Measurements from ENCODE around the gene C14orf119.
A peak's percentile ranks its signal among the peaks of the same experiment; 100 is the strongest.

C14orf119 gene

DNA sequence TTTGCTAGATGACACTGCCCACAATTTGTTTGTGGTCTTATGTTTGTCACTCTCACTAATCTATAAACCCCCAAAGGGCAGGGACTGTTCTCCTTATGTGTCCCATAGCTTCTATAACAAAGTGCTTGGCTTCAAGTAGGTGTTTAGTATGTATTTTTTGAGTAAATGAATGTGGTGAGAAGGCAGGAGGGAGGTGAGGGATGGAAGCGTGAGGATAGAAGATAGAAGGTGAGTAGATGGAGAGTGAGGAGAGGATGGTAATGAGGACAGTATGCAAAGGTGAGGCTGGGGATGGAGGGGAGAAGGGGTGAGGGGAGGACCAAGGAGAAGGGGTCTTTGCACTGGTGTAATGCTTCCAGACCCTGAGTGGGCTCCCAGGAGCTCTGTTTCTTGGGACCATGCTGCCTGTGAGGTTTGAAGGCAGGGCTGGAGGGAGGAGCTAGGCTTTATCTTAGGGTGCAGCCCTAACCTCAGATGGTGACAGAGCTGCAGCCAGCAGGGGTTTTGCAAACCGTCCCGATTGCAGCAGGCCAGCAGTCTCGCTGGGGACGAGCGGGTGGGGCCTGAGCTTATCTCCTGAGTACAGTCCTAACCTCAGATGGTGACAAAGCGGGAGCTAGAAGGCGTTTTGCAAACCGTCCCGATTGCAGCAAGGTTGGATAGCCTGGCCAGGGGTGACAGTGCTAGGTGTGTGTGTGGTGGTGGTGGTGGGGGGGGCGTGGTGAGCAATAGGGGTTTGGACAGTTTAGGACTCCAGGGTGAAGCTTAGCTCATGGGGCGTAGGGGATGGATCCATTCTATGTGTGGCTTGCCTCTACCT lies 17.3 kb downstream of the C14orf119 start:
- DNase-seq, result no peak

DNA sequence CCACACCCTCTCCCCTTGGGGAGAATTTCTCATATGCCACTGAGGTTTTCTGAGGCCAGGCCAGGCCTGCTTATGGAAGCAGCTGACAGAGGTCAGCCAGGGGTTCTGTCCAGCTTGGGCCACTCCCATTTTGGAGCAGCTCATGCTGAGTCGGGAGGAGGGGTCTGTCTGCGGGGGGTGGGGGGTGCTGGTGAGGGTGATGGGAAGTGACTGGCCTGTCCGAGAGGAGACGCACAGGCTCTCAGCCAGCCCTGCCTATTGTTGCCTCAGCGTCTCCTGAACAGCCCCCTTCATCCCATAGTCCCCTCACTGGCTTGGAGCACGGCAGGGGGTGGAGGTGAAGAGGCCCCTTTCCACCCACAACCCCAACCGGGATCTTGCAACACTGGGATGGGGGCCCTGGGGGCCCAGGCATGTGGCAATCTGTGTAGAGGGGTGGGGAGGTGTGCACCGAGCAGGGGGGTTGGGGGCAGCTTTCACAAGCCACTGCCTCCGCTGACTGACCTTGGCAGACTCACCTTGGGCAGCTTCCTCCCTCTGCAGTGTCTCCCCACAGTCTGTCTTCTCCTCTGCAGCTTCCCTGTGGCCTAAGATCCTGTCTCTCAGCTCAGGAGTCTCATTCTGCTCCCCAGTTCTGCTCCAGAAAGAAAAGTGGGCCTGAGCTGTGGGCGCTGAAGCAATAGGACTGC lies 18.3 kb downstream of the C14orf119 start:
- DNase-seq, result no peak

DNA sequence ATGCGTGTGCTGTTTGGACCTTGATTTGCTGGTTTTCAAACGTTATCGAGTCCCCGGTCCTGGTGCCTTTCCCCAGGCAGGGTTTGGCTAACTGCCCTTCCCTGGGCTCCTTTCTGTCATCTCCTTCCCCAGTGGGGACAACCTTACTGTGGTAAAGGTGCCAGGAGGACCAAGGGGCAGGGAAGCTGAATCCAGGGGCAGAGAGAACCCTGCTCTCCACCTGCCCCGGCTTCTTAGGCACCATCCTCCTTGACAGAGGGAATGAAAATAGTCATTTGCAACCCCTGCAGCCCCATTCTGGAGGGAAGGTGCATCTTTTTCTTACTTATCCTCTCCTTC lies 18.8 kb downstream of the C14orf119 start:
- DNase-seq, result no peak

DNA sequence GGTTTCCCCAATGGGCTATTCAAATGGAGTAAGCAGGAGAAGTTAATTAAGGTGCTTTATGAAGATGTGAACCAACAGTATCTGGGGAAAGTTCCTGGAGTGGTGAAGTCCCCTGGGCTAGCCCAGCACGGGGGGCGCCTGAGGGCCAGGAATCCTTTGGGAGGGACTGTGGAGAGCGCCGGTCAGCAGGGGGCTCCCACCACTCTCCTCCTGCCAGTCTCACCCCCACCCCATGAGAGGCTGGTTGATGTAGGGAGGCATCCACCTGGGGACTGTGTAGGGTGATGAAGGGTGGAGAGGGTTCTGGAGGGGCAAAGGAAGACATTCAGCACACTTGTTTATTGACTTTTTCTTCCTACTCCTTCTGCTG lies 19.3 kb downstream of the C14orf119 start:
- DNase-seq, result no peak

DNA sequence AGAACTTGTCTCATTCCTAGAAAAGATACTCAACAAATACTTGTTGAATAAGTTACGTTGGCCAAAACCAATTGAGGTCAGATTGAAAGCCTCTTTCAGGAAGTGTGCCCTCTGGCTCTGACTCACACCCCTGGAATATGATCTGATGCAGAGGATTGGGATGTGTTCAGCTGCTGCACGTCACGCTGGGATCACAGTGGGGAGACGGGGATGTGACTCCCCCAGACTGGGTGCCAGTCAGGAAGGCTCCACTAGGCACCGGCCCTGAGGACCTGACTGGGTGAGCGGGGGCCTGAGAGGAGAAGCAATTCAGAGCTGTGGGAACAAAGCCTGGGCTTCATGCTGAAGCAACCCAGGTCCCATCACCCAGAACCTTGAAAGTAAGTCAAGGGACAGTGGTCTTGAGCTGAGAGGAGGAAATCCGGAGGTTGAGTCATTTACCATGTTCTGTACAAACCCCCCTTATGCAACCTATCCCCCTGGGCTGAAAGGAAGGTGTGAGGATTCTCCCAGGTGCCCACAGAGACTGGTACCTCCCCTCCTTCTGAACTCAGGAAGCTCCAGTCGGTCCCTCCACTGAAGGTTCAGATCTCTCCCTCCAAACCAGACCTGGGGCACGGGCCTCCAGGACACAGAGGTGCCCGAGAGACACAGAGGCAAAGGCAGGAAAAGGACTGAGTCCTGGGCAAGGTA lies 19.9 kb downstream of the C14orf119 start:
- no peak for DNase-seq

DNA sequence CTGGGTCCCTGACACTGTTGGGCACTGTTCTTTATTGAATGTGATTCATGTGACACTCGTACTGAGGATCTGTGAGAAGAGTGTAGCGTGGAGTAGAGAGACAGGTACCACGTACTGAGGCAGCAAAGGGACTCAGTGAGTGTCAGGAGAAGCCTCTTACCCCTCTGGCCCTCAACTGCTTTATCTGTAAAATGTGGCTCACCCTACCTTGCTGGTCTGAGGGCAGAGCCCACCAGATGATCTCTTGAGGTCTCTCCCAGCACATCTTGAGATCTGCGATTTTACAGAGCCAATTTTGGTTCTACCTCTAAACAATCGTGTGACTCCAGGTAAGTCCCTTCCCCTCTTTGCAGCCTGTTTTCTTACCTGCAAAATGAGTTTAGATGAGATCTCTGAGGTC lies 20.6 kb downstream of the C14orf119 start:
- DNase-seq, result no peak

DNA sequence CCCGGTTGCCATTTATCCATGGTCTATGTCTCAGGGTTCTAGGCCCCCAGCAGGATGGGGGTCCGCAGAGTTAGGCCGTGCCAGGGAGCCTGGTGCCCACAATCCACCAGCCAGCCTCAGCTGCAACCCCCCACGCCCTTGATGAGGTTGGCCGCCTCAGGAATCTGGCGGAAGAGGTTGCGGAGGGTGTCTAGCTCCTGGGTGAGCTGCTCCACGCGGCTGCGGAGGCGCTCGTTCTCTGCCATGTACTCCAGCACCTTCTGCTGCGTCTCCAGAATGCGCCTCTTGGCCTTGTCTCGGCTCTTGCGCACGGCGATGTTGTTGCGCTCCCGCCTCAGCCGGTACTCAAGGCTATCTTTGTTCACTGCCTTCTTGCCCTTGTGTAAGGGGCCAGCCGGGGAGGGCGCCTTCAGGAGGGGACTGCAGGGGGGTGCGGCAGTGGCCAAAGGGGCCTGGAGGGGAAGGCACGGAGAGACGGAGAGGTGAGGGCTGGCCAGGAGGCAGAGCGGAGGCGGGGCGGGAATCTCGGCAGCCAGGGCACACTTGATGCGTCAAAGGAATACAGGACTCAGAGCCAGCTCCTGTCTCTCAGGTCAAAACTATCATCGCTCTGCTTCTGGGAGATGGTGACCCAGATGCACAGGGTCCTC lies 22.2 kb downstream of the C14orf119 start:
- no peak for DNase-seq

DNA sequence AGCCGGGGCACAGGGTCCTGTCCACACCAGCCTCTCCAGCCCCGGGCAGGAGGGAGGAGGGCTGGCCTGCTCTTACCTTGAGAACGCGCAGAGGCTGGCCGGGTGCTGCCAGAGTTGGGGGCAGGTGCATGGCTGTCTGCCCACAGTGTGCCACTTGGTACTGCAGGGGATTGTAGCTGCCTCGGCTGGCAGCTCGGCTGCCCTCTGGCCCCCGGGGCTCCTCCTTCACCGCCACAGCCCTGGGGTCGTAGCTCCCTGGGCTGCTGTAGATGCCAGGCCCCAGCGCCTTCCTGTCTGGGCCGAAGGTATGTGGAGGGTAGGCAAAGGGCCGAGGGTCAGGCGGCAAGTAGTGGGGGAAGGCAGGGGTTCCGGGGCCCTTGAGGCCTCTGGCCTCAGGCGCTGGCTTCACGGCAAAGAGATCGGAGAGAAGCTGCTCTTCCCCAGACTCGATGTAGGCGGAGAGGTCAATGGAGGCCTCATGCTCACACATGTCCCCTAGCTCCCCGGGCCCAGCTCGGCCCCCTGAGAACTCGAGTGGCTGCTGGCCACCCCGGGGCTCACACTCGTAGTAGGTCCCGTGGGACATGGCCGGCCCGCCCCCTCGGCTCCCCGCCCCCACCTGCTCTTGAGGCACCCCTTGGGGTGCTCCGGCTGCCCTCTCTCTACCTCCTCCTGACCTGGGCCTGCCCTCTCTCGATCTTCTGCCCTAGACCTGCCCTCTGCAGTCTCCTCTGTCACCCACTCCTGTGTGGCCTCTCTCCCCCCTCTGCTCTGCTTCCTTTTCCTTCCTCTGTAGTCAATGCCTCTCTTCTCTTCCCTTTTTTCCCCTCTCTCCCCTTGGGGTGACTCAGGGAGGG lies 23.4 kb downstream of the C14orf119 start, which contains the start of gene CEBPE:
Gene CEBPE, minus strand, starts transcription at position 750 of the 857 bp plus-strand sequence. Its CDS starts 164 bp downstream, at position 586.
- DNase-seq, result no peak

DNA sequence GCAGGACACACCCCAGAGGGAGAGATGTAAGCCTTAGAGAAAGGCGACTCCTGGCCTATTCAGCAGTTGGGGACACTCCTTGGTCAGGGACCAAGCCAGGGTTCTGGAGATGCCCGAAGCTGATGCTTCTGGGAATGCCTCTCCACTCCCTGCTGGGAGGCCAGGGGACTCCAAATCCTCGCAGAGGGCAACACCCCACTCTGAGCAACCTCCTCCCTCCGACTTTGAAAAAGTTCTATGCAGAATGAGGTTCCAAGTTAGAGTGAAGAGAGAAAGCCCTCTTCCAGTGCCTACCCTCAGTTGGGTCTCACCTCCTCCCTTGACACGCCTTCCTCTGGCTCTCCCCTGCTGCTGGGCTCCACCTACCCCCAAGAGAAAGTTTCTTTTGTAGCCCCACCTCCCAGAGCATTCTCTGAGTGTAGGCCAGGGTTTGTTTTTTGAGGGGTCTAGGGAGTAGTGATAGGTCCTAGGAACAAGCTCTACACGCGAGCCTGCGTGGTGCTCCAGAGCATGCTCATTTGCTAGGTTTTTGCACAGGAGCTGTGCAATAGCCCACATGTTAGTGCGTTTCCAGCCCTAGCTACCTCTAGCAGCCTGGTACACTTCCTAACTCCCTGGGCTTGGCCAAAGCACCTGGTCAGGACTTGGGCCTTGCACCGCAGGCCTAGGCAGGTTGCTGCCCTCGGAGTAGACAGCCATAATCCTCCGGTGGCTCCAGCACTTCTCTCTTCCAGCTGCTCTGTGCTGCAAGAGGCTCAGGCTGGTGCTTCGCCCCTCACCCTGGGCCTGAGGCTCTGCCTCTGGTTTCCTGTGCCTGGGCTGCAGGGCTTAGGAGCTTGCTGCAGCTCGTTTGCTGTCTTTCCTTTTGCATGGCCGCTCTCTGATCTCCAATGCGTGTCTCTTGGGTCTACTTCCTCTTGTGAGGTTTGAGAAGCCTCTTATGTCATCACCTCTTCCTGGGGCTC lies 24.3 kb downstream of the C14orf119 start:
- DNase-seq, result peak; percentile 30

DNA sequence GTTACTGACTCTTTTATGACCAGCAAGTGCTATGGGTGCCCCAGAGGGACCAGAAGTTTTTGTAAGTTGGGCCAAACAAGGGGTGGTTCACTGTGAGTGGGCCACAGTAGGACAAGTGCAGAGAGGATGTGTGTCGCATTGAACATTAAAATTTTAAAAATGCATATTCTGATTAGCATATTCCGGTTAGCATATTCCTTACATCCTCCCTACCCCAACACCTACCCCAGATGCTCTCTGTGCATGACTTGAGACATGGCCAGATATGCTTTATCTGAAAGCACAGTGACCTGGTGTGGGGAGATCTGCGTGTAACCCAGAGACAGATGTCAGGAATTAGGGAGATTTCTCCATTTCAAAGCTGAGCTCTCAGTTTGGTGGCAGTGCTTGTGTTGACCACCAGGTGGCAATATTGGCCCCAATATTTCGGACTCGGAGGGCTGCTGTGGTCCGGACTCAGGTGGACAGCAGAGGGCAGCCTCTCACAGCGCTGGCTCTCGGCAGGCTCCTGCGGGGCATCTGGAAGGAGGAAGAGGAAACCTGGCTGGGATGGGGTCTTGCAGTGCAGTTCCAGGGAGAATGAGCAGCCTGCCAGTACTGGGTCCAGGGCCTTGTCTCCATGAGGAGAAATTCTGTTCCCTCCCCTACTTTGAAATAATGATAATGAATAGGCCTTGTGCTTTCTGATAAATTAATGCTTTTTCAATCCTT lies 25.4 kb downstream of the C14orf119 start:
- peak; percentile 76 for DNase-seq

DNA sequence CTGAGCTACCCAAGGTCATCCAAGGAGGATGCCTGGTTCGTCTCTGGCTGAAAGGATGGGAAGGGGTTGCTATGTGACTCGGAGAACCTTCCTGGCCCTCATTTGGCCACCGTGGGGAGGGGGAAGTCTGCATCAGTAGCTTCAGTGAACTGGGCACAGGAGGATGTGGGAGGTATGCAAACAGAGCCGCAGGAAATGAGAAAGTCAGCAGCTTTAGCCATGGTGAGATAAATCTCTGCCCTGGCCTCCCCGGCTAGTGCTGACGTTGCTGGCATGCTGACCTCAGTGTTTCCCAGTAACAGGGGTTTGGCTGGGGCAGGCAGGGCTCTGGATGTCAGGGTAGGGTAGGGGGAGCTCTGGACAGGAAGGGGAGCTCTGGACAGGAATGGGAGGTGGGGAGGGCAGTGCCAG lies 26.1 kb downstream of the C14orf119 start:
- DNase-seq, result no peak

DNA sequence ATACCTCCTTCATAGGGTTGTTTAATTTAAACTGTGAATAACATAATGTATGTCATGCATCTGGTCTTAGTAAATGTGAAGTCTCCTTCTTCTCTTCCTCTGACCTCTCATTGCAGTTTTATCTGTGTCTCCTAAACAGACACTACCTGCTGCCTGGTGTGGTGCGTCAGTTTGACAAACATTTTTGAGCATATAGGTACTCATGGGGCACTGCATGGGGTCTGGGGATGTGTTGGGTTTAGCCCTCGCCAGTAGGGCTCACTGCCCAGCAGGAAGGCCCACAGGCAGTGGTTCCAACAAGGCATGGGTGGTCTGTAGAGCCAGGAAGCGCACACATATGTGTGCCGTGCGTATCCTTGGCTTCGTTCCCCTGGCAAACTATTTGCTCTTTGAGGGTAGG lies 26.8 kb downstream of the C14orf119 start:
- DNase-seq, result no peak

DNA sequence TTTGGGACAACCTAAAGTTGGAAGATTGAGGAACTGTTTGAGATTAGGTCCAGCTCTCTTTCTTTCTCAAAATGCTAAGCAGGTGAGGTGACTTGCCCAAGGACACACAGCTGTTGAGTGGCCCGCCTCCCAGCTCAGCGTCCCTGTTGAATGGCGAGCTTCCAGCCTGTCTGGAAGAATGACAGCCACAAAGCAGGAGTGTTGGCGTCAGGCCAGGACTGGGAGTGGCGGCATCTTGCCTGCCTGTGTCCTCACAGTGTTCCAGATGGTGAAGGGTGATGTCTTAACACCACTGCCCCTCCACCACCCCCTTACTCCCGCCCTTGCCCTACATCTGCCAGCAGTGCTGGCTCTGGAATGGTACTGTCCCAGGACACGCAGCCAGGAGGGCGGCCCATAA lies 28.1 kb downstream of the C14orf119 start:
- DNase-seq, result no peak

DNA sequence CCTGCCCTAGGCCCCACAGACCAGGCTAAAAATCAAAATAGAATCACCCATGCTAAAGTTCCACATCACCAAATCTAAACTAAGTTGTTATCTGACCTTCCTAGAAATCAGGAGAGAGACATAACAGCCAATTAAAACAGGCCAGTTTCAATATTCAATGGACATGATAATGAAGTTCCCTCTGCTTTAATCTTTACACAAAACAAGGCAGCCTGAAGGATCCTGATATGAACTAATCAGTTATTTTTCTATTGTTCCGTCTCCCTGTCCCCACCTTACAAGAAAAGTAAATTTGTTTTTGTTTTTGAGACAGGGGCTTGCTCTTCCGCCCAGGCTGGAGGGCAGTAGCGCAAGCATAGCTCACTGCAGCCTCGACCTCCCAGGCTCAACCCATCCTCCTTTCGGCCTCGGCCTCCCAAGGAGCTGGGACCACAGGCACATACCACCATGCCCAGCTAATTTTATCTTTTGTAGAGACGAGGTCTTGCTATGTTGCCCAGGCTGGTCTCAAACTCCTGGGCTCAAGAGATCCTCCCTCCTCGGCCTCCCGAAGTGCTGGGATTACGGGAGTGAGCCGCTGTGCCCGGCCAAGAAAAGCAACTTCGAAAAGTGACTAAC lies 29.1 kb downstream of the C14orf119 start:
- no peak for DNase-seq

DNA sequence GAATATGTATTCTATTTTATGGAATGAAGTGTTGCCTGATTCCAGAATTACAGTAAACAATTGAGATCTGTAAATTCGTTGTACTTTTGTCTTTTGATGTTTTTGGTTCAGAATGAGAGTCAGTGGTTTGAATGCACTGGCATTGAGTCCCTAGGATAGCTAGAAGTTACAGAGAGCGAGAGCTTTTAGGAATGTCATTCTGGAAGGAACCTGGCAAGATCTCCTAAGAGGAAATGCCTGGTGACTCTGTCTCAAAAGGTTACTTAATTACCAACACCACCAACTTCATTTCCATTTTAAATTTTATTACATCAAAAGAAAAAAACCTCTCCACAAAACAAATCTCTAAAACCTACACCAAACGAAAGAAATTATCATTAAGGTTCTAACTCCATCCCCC lies 29.7 kb downstream of the C14orf119 start:
- no peak for DNase-seq

DNA sequence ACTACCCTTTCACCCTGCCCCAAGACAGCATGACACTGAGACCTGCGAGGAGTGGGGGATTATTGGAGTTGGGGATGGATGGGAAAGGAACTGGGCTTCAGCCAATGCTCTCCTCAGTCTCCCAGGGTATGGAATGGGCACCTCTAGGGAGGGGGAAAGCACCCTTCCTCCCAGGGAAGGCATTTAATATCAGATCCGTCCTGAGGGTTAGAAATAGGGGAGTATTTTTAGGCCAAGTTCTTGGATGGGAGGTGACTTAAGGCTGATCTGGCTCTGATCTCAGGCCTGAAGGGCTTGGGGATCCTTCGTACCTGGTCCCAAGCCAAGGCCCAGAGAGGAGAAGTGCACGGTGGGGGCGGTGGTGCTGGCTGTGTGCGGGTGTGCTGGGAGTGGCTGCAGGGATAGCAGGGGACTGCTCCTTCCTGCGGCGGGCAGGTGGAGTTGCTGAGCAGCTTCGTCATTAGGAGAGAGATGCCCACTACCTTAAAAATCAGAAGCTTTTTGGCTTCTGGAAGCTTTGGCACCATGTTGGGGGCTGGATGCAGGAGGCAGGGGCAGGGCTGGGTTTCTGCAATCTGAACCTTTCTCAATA lies 30.7 kb downstream of the C14orf119 start:
- DNase-seq, result no peak

DNA sequence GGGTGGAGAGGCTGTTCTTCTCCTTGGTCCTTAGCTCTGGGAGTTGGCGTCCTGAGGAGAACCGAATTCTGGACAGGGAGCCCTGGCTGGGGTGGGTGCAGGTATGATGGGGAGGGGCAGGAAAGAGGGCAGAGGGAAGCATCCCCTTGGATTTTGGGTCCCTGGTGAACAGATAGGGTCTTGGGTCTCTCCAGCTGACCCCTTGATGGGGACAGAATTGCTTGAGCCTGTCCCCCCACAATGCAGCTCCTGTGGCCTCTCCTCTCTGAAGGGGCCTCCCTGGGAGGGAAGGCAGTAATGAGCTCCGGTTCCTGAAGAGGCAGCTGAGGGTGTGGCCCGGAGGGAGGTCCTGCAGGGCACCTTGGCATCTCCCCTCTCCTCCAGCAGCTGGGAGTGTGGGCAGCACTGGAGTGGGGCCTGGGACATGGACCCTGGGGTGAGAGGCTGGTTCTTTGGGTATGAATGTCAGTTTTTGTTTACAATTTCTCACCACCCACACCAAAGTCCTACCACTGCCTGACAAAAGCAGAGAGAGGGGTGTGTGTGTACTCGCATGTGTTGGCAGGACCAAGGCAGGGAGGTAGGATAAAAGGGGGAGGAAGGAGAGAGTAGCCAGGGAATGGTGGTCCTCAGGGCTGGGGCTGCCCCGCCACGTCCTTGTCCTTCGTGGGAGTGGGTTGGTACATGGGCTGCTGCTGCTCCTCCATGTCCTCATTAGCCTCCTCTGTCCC lies 31.4 kb downstream of the C14orf119 start:
- no peak for DNase-seq

DNA sequence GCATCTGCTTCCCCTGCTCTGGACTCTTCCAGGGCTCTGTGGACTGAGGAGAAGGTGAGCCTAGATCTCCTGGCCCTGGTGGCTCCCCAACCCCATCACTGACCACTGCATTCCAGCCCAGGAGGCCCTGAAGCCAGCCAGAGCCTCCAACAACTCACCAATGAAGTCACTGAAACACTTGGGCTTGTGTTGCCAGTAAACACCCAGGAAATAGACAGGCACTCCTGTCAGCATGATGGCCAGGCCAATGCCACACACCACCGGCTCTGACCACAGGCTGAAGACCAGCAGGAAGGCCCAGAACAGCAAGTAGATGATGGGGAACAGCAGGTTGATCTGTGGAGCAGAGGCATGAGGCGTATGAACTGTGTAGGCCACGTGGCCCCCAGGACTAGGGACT lies 32.6 kb downstream of the C14orf119 start:
- DNase-seq, result no peak
